Glutamatergic neuron (in vitro differentiated cells): ENCODE measurements around the gene LAMA3. TPM values are rescaled to one million over a fixed set of nuclear protein-coding genes. Genes with fewer than 3 reads are reported as not detected.

Experiments
- DNase-seq: peaks from one replicate; pipeline ENCODE4 v3.0.0; 2022
- H3K27ac Mint-ChIP-seq: one replicate; pipeline ENCODE4 v1.8.0; 2020; ENCODE audit warnings: mild to moderate bottlenecking, mixed read lengths, inconsistent platforms; ENCODE audit not compliant: unreplicated experiment
- H3K27me3 Mint-ChIP-seq: one replicate; pipeline ENCODE4 v1.8.0; 2020; ENCODE audit warnings: mild to moderate bottlenecking, moderate library complexity, mixed read lengths, inconsistent platforms; ENCODE audit not compliant: unreplicated experiment
- H3K36me3 Mint-ChIP-seq: one replicate; pipeline ENCODE4 v1.8.0; 2020; ENCODE audit warnings: mild to moderate bottlenecking, mixed read lengths, inconsistent platforms; ENCODE audit not compliant: unreplicated experiment
- H3K4me1 Mint-ChIP-seq: one replicate; pipeline ENCODE4 v1.8.0; 2020; ENCODE audit warnings: mild to moderate bottlenecking, low read depth, mixed read lengths, inconsistent platforms; ENCODE audit not compliant: unreplicated experiment
- H3K4me3 Mint-ChIP-seq: one replicate; pipeline ENCODE4 v1.8.0; 2020; ENCODE audit warnings: mild to moderate bottlenecking, mixed read lengths, inconsistent platforms; ENCODE audit not compliant: unreplicated experiment
- H3K9me3 Mint-ChIP-seq: one replicate; pipeline ENCODE4 v1.8.0; 2020; ENCODE audit warnings: mild to moderate bottlenecking, moderate library complexity, mixed read lengths, inconsistent platforms; ENCODE audit not compliant: unreplicated experiment
- total RNA-seq: library from RNA; stranded (reverse); fragmentation: NEBNext Ultra II Directional; extraction: Animal tissue kit (Norgen Biotek cat#: 25700); gene quantifications from one replicate; pipeline ENCODE4 v1.2.1, GENCODE V29; 2021; ENCODE audit not compliant: unreplicated experiment
- TF ChIP-seq, protein P1 (sequence below): fragments of 200-600 bp; sonication (generic); IDR thresholded peaks from one replicate; pipeline ENCODE4 v1.5.0; 2021; ENCODE audit not compliant: partially characterized antibody, unreplicated experiment

The LAMA3 gene
- total RNA-seq, 1 donor from 2014 or later: 2.1 TPM

DNA sequence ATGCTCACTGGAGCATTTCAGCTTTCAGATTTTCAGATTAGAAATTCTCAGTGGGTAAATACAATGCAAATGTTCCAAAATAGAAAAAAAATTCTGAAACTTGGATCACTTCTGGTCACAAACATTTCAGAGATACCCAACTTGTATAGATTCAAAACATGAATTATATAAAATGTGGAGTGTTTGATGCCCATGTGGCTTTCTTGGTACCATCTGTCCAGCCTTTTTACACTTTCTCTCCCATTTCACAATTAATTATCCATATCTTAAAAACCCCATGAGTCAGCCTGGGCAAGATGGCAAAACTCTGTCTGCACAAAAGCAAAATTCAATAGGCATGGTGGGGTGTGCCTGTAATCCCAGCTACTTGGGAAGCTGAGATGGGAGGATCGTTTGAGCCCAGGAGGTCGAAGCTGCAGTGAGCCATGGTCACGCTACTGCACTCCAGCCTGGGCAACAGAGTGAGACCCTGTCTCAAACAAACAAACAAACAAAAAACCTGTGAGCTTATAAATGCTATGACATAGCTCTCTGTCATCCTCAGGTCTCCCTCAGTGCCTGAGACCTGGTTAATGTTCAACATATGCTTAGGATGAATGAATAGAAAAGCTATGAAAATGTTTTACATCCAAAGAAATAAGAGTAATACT lies 179.0 kb downstream of the LAMA3 start:
- peaks cover 1% of the 10 kb centered on the region for H3K27me3 Mint-ChIP-seq
- H3K4me3 Mint-ChIP-seq: no peak overlapping the region
- DNase-seq: no peak
- TF ChIP-seq, protein P1, sequence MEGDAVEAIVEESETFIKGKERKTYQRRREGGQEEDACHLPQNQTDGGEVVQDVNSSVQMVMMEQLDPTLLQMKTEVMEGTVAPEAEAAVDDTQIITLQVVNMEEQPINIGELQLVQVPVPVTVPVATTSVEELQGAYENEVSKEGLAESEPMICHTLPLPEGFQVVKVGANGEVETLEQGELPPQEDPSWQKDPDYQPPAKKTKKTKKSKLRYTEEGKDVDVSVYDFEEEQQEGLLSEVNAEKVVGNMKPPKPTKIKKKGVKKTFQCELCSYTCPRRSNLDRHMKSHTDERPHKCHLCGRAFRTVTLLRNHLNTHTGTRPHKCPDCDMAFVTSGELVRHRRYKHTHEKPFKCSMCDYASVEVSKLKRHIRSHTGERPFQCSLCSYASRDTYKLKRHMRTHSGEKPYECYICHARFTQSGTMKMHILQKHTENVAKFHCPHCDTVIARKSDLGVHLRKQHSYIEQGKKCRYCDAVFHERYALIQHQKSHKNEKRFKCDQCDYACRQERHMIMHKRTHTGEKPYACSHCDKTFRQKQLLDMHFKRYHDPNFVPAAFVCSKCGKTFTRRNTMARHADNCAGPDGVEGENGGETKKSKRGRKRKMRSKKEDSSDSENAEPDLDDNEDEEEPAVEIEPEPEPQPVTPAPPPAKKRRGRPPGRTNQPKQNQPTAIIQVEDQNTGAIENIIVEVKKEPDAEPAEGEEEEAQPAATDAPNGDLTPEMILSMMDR: no peak
- no peak overlapping the region for H3K27ac Mint-ChIP-seq
- peaks cover 12% of the 10 kb centered on the region for H3K4me1 Mint-ChIP-seq
- peaks cover 5% of the 10 kb centered on the region for H3K9me3 Mint-ChIP-seq
- H3K36me3 Mint-ChIP-seq: no peaks in the 10 kb centered on the region

DNA sequence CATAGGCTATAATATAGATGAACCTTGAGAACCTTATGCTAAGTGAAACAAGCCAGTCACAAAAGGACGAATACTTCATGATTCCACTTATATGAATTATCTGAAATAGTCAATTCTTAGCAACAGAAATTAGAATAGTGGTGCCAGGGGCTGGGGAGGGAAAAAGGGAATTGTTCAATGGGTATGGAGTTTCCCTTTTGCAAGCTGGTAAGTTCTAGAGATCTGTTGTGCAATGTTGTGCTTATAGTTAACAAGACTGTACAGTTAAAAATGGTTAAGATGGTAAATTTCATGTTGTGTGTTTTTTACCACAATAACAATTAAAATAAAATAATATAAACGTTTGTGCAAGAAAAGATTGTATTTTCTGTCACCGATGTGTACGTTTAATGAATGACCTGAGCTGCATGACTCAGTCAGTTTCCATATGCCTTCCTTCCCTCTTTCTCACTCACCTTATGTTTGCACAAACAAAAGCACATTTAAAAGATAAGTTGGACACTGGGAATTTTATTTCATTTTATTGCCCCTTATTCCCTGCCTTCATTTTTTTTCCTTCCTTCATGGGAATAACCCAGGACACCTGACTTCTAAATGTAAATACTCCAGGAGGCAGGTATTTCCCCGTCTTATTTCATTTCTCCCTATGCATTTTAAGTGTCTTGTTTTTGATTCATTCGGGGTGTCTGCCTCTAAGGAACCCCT lies 181.6 kb downstream of the LAMA3 start:
- DNase-seq: no peak
- H3K36me3 Mint-ChIP-seq: no peaks in the 10 kb centered on the region
- TF ChIP-seq, protein P1: no peak
- H3K9me3 Mint-ChIP-seq: peaks cover 1% of the 10 kb centered on the region
- H3K27me3 Mint-ChIP-seq: peaks cover 1% of the 10 kb centered on the region
- H3K4me1 Mint-ChIP-seq: peaks cover 9% of the 10 kb centered on the region
- H3K27ac Mint-ChIP-seq: no peak overlapping the region
- no peak overlapping the region for H3K4me3 Mint-ChIP-seq

DNA sequence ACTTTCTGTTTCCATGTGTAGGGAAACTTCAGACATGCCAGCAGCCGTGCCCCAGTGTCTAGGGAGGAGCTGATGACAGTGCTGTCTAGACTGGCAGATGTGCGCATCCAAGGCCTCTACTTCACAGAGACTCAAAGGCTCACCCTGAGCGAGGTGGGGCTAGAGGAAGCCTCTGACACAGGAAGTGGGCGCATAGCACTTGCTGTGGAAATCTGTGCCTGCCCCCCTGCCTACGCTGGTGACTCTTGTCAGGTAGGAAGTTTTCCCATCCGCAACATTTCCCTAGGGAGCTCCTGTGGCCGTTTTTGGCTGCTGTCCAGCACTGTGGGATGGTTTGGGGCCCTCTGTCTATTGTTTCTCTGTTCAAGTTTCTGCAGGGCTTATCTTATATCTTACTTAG lies 182.2 kb downstream of the LAMA3 start:
- Mint-ChIP-seq H3K4me1 (peaks cover 11% of the 10 kb centered on the region), H3K27ac (no peak overlapping the region), H3K36me3 (no peaks in the 10 kb centered on the region), H3K9me3 (peaks cover 1% of the 10 kb centered on the region), H3K27me3 (peaks cover 1% of the 10 kb centered on the region), H3K4me3 (no peak overlapping the region)
- peak; percentile 48 for DNase-seq
- TF ChIP-seq, protein P1: no peak

DNA sequence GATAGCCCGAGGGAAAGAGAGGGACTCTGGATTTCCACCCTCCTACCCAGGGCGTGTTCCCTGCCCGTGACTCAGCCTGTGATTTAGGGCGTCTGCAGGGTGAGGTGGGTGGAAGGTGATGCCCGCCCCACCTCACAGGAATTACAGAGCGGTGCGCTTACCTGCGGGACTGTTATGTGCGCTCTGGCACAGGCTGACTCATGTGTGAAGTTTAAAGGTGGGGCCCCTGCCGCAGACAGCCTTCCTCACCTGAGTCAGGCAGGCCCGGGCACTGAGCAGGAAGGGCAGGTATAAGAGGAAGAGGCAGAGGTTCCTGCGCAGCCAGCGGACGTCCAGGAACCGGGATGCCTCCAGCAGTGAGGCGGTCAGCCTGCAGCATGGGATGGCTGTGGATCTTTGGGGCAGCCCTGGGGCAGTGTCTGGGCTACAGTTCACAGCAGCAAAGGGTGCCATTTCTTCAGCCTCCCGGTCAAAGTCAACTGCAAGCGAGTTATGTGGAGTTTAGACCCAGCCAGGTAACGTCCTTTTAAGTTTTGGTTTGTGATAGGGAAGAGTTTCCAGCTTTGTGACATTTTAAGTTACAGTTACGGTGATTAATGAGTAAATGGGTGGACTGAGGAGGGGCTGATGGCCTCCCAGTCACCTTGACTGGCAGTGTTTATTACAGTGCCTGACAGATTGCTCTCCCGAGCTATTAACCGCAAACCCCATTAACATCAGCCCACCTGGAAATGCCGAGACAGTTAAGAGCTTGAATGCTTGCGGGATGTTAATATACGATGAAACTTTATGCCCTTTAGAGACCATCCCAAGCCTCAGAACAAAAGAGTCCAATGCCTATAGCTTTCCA lies 183.7 kb downstream of the LAMA3 start:
- Mint-ChIP-seq H3K4me3 (no peak overlapping the region), H3K36me3 (no peaks in the 10 kb centered on the region), H3K9me3 (peaks cover 1% of the 10 kb centered on the region), H3K27me3 (peaks cover 1% of the 10 kb centered on the region), H3K27ac (no peak overlapping the region), H3K4me1 (peaks cover 13% of the 10 kb centered on the region)
- no peak for DNase-seq
- TF ChIP-seq, protein P1: no peak
